Glutamatergic neuron (in vitro differentiated cells): ENCODE results near the gene PASK. TPM values are rescaled to one million over a fixed set of nuclear protein-coding genes. Genes with fewer than 3 reads are reported as not detected.

Experiments used
- DNase-seq: peaks from one replicate; pipeline ENCODE4 v3.0.0; 2022
- H3K27ac Mint-ChIP-seq: one replicate; pipeline ENCODE4 v1.8.0; 2020; ENCODE audit warnings: mild to moderate bottlenecking, mixed read lengths, inconsistent platforms; ENCODE audit not compliant: unreplicated experiment
- H3K27me3 Mint-ChIP-seq: one replicate; pipeline ENCODE4 v1.8.0; 2020; ENCODE audit warnings: mild to moderate bottlenecking, moderate library complexity, mixed read lengths, inconsistent platforms; ENCODE audit not compliant: unreplicated experiment
- H3K36me3 Mint-ChIP-seq: one replicate; pipeline ENCODE4 v1.8.0; 2020; ENCODE audit warnings: mild to moderate bottlenecking, mixed read lengths, inconsistent platforms; ENCODE audit not compliant: unreplicated experiment
- H3K4me1 Mint-ChIP-seq: one replicate; pipeline ENCODE4 v1.8.0; 2020; ENCODE audit warnings: mild to moderate bottlenecking, low read depth, mixed read lengths, inconsistent platforms; ENCODE audit not compliant: unreplicated experiment
- H3K4me3 Mint-ChIP-seq: one replicate; pipeline ENCODE4 v1.8.0; 2020; ENCODE audit warnings: mild to moderate bottlenecking, mixed read lengths, inconsistent platforms; ENCODE audit not compliant: unreplicated experiment
- H3K9me3 Mint-ChIP-seq: one replicate; pipeline ENCODE4 v1.8.0; 2020; ENCODE audit warnings: mild to moderate bottlenecking, moderate library complexity, mixed read lengths, inconsistent platforms; ENCODE audit not compliant: unreplicated experiment
- total RNA-seq: library from RNA; stranded (reverse); fragmentation: NEBNext Ultra II Directional; extraction: Animal tissue kit (Norgen Biotek cat#: 25700); gene quantifications from one replicate; pipeline ENCODE4 v1.2.1, GENCODE V29; 2021; ENCODE audit not compliant: unreplicated experiment
- TF ChIP-seq, protein P1 (sequence below): fragments of 200-600 bp; sonication (generic); IDR thresholded peaks from one replicate; pipeline ENCODE4 v1.5.0; 2021; ENCODE audit not compliant: partially characterized antibody, unreplicated experiment

Gene PASK
- total RNA-seq, 1 donor from 2014 or later: 24.4 TPM

DNA sequence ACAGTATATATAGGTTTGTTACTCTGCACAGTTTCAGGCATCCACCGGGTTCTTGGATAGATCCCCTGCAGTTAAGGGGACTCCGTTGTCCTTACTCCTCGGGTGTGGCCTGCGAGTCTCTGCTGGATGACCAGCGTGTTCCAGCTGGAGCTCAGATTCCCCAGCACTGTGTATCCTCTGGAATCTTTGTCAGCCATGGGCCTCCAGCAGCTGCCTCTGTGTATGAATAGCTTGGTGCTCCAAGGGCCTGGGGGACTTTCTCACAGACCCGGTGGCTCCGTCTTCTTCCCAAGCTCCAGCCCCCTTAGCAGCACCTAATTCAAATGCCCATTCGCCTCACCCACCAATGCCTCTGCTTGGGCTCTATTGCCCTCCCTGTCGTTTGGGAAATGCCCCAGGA, 45.5 kb upstream of the PASK start:
- Mint-ChIP-seq H3K36me3 (no peaks in the 10 kb centered on the region), H3K4me1 (peaks cover 3% of the 10 kb centered on the region), H3K4me3 (no peak overlapping the region), H3K27me3 (no peaks in the 10 kb centered on the region), H3K27ac (no peak overlapping the region), H3K9me3 (peaks cover 5% of the 10 kb centered on the region)
- no peak for DNase-seq
- TF ChIP-seq, protein P1, sequence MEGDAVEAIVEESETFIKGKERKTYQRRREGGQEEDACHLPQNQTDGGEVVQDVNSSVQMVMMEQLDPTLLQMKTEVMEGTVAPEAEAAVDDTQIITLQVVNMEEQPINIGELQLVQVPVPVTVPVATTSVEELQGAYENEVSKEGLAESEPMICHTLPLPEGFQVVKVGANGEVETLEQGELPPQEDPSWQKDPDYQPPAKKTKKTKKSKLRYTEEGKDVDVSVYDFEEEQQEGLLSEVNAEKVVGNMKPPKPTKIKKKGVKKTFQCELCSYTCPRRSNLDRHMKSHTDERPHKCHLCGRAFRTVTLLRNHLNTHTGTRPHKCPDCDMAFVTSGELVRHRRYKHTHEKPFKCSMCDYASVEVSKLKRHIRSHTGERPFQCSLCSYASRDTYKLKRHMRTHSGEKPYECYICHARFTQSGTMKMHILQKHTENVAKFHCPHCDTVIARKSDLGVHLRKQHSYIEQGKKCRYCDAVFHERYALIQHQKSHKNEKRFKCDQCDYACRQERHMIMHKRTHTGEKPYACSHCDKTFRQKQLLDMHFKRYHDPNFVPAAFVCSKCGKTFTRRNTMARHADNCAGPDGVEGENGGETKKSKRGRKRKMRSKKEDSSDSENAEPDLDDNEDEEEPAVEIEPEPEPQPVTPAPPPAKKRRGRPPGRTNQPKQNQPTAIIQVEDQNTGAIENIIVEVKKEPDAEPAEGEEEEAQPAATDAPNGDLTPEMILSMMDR: no peak

DNA sequence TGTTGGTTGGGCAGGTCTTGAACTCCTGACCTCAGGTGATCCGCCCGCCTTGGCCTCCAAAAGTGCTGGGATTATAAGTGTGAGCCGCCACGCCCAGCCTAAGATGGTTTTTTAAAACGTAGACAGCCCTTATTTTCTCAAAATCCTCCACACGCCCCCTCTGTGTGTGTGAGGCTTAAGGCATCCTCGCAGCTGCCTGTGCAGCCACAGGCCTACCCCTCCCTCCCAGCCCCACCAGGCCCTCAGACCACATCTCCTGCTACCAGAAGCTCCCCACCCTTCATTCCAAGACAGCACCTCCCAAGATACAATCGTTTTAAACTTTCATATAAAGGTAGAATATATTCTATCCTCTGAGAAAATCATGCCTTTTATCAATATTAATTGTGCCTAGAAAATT, 44.0 kb upstream of the PASK start:
- Mint-ChIP-seq H3K36me3 (no peaks in the 10 kb centered on the region), H3K27ac (no peak overlapping the region)
- TF ChIP-seq, protein P1: no peak

DNA sequence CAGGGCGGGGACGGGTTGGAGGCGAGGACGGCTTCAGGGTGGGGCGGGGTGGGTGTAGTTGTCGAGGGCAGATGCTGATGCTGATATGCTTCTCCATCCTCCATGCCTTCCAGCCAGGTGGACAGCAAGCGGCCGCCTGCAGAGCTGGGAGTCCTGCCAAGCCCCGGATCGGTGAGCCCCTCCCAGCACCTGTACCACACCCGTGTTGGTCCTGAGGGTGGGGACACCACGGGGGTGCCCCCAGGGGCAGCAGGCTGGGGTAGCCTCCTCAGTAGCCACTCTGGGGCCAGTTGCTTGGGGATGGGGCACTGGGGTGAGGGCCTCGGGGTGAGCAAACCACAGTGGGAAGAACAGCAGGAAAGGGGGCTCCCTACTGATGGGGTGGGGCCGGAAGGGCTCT, 41.8 kb upstream of the PASK start:
- TF ChIP-seq, protein P1: no peak
- Mint-ChIP-seq H3K27ac (no peak overlapping the region), H3K4me1 (no peaks in the 10 kb centered on the region), H3K4me3 (no peak overlapping the region), H3K9me3 (peaks cover 2% of the 10 kb centered on the region), H3K36me3 (no peaks in the 10 kb centered on the region), H3K27me3 (no peaks in the 10 kb centered on the region)
- no peak for DNase-seq

More for the DNA sequence above, 44.0 kb upstream of the PASK start:
- Mint-ChIP-seq H3K4me1 (peaks cover 3% of the 10 kb centered on the region), H3K27me3 (no peaks in the 10 kb centered on the region), H3K9me3 (peaks cover 5% of the 10 kb centered on the region), H3K4me3 (no peak overlapping the region)
- DNase-seq: no peak

DNA sequence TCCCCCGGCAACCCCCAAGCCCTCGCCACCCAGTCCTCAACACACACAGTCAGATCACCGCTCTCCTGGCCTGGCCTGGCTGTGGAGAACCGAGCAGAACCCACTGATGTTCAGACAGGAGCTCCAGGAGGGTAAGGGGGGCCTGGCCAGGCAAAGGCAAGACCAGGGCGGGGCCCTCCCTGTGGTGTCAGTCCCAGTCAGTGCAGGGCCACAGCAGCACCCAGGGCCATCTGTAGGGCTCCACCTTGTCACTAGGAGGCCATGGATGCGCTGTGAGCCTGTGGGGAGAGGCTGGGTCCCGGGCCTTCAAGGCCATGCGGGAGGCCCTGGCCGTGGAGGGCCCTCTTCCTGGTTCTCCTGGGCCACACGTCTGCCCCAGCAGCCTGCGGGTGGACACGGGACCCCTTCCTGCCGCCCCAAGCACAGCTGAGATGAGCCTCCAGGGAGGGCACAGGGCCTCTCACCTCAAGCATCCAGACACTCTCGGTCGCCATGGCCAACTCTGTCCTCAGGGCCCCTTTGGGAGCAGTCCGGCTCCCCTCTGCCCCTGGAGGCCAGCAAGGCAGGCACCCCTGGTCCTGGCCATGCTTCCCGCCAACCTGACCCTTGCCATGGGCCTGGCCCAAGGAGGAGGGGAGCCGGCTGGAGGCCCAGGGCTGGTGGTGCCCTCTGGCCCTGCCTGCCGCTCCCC, 41.2 kb upstream of the PASK start:
- Mint-ChIP-seq H3K27ac (no peak overlapping the region), H3K36me3 (no peaks in the 10 kb centered on the region), H3K27me3 (no peaks in the 10 kb centered on the region), H3K4me3 (no peak overlapping the region), H3K9me3 (peaks cover 3% of the 10 kb centered on the region), H3K4me1 (no peaks in the 10 kb centered on the region)
- TF ChIP-seq, protein P1: no peak
- no peak for DNase-seq

DNA sequence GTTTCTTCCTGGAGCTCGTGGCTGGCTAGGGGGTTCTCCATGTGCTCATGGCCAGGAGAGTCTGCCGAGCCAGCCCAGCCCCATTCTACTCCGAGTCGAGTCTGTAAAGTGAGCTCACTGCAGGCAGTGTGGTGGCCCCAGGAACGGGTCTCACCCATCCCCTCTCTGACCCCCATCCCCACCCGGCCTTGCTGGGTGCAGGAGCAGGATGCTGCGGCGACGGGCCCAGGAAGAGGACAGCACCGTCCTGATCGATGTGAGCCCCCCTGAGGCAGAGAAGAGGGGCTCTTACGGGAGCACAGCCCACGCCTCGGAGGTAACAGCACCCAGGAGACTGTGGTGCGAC, 40.6 kb upstream of the PASK start:
- no peak overlapping the region for H3K27ac Mint-ChIP-seq
- DNase-seq: no peak
- no peak overlapping the region for H3K4me3 Mint-ChIP-seq
- TF ChIP-seq, protein P1: no peak
- peaks cover 3% of the 10 kb centered on the region for H3K9me3 Mint-ChIP-seq
- H3K27me3 Mint-ChIP-seq: no peaks in the 10 kb centered on the region
- H3K4me1 Mint-ChIP-seq: no peaks in the 10 kb centered on the region
- H3K36me3 Mint-ChIP-seq: no peaks in the 10 kb centered on the region
